ENCODE measurements around the gene CLASP1.

Gene CLASP1

GRCh38 chr2:121473512-121473911 lies 175.8 kb downstream of the CLASP1 start:
- no peak for DNase-seq (ENCODE audit: low read depth)
- no peak overlapping the region for H3K4me3 ChIP-seq (ENCODE audit: low read length)
- TF ChIP-seq CTCF (IDR thresholded peaks at IDR 0.05; ENCODE audit: insufficient read depth, low read depth, low read length, missing control alignments): no peak

- no peak for DNase-seq (ENCODE audit: low read depth)
- no peak overlapping the region for H3K4me3 ChIP-seq (ENCODE audit: low read length)
- TF ChIP-seq CTCF (IDR thresholded peaks at IDR 0.05; ENCODE audit: insufficient read depth, low read depth, low read length, missing control alignments): no peak
Measured at GRCh38 chr2:121472470-121472993, 176.7 kb downstream of the CLASP1 start.

- no peak for TF ChIP-seq CTCF (IDR thresholded peaks at IDR 0.05; ENCODE audit: insufficient read depth, low read depth, low read length, missing control alignments)
- no peak for DNase-seq (ENCODE audit: low read depth)
- H3K4me3 ChIP-seq (ENCODE audit: low read length): no peak overlapping the region
Measured at GRCh38 chr2:121471532-121472469, 177.5 kb downstream of the CLASP1 start.

GRCh38 chr2:121470917-121471316 lies 178.3 kb downstream of the CLASP1 start:
- no peak for DNase-seq (ENCODE audit: low read depth)

GRCh38 chr2:121469356-121469755 lies 179.9 kb downstream of the CLASP1 start:
- no peak for DNase-seq (ENCODE audit: low read depth)
- no peak for TF ChIP-seq CTCF (IDR thresholded peaks at IDR 0.05; ENCODE audit: insufficient read depth, low read depth, low read length, missing control alignments)
- no peak overlapping the region for H3K4me3 ChIP-seq (ENCODE audit: low read length)

More at GRCh38 chr2:121470917-121471316, 178.3 kb downstream of the CLASP1 start:
- H3K4me3 ChIP-seq (ENCODE audit: low read length): no peak overlapping the region
- TF ChIP-seq CTCF (IDR thresholded peaks at IDR 0.05; ENCODE audit: insufficient read depth, low read depth, low read length, missing control alignments): no peak

GRCh38 chr2:121468936-121469335 lies 180.3 kb downstream of the CLASP1 start:
- no peak for TF ChIP-seq CTCF (IDR thresholded peaks at IDR 0.05; ENCODE audit: insufficient read depth, low read depth, low read length, missing control alignments)
- no peak for DNase-seq (ENCODE audit: low read depth)
- no peak overlapping the region for H3K4me3 ChIP-seq (ENCODE audit: low read length)
